ENCODE results near the gene PRSS1.
"Not testable (repeated sequence)": the region's sequence is repeated elsewhere in the genome, so short reads cannot be mapped to it uniquely, and the experiment has no call there.

PRSS1 gene

GRCh38 chr7:142748410-142748809 is 862 bp upstream of the PRSS1 start:
- DNase-seq: not testable (repeated sequence)

GRCh38 chr7:142750321-142750938 is 1.2 kb downstream of the PRSS1 start:
- no peak for DNase-seq

GRCh38 chr7:142751526-142752175 is 2.4 kb downstream of the PRSS1 start:
- not testable (repeated sequence) for DNase-seq

- DNase-seq: no peak
Measured at GRCh38 chr7:142752376-142753225, 3.3 kb downstream of the PRSS1 start.

- no peak for DNase-seq
Measured at GRCh38 chr7:142753366-142753765, 4.1 kb downstream of the PRSS1 start.

GRCh38 chr7:142753925-142754491 is 4.7 kb downstream of the PRSS1 start:
- DNase-seq: not testable (repeated sequence)

GRCh38 chr7:142754681-142755575 is 5.7 kb downstream of the PRSS1 start:
- no peak for DNase-seq

- not testable (repeated sequence) for DNase-seq
Measured at GRCh38 chr7:142758312-142758711, 9.0 kb downstream of the PRSS1 start.

- no peak for DNase-seq
Measured at GRCh38 chr7:142759433-142759832, 10.2 kb downstream of the PRSS1 start.

- no peak for DNase-seq
Measured at GRCh38 chr7:142760071-142760642, 10.9 kb downstream of the PRSS1 start.

- not testable (repeated sequence) for DNase-seq
Measured at GRCh38 chr7:142761606-142762005, 12.3 kb downstream of the PRSS1 start.

GRCh38 chr7:142762104-142762503 is 12.8 kb downstream of the PRSS1 start:
- DNase-seq: no peak

- no peak for DNase-seq
Measured at GRCh38 chr7:142767451-142767850, 18.2 kb downstream of the PRSS1 start.

- DNase-seq: no peak
Measured at GRCh38 chr7:142767861-142768260, 18.6 kb downstream of the PRSS1 start.

GRCh38 chr7:142768885-142769284 is 19.6 kb downstream of the PRSS1 start:
- not testable (repeated sequence) for DNase-seq

GRCh38 chr7:142770661-142771352 is 21.5 kb downstream of the PRSS1 start, which contains the start of gene PRSS2:
Gene PRSS2, plus strand, starts transcription at chr7:142770970. Its CDS starts 13 bp downstream, at chr7:142770983.
- DNase-seq: no peak

- DNase-seq: no peak
Measured at GRCh38 chr7:142771353-142771723, 22.1 kb downstream of the PRSS1 start.

GRCh38 chr7:142772051-142772450 is 22.8 kb downstream of the PRSS1 start:
- DNase-seq: no peak

- no peak for DNase-seq
Measured at GRCh38 chr7:142772673-142773072, 23.4 kb downstream of the PRSS1 start.

- no peak for DNase-seq
Measured at GRCh38 chr7:142773230-142773629, 24.0 kb downstream of the PRSS1 start.
